Right cardiac atrium (tissue), 5 donors: Measurements from ENCODE around the gene PCYT2. TPM values are rescaled to one million over a fixed set of nuclear protein-coding genes. Genes with fewer than 3 reads are reported as not detected.
"Not testable (repeated sequence)": the region's sequence is repeated elsewhere in the genome, so short reads cannot be mapped to it uniquely, and the experiment has no call there.

ENCODE experiments used
- ATAC-seq, 2 donors: fragments of 200-7000 bp; cut with Tn5 transposase; one replicate each; pipeline versions ENCODE4 v1.8.0 to v1.9.1; 2020; ENCODE audit warnings: moderate library complexity in 2 of 2, mild to moderate bottlenecking in 1 of 2
- DNase-seq, 3 donors: peaks; one replicate each; pipeline ENCODE4 v3.0.0-alpha.2; 2020
- H3K27ac ChIP-seq: one replicate; pipeline ENCODE4 v1.5.1; 2013; ENCODE audit warnings: mild to moderate bottlenecking, low read length, control low read depth, moderate library complexity
- H3K27me3 ChIP-seq: one replicate; pipeline ENCODE4 v1.6.1; 2013; ENCODE audit not compliant: control insufficient read depth, insufficient read depth
- H3K4me1 ChIP-seq: one replicate; pipeline ENCODE4 v1.6.1; 2013; ENCODE audit warnings: low read length; ENCODE audit not compliant: control insufficient read depth, insufficient read depth
- H3K4me3 ChIP-seq: one replicate; pipeline ENCODE4 v1.5.1; 2013; ENCODE audit warnings: low read length, control low read depth
- H3K9me3 ChIP-seq: one replicate; pipeline ENCODE4 v1.6.1; 2013; ENCODE audit warnings: low read length; ENCODE audit not compliant: control insufficient read depth
- WGBS: extraction: QIAGEN DNeasy Blood & Tissue Kit; methylation state at CpG from one replicate; pipeline ENCODE4 v1.1.7; 2013; 5-methylcytosine and 5-hydroxymethylcytosine counted together
- intact Hi-C, 4 donors: fragments of 100-400 bp; cut with DNase I; formaldehyde crosslinking; loops; one replicate each; pipeline versions ENCODE4 v1.11.0 to v1.14.0; 2022 to 2023
- polyA plus RNA-seq: library from polyadenylated mRNA; stranded (reverse); fragments of 200-250 nt; gene quantifications from one replicate; pipeline ENCODE4 v1.2.3, GENCODE V29; 2013
- total RNA-seq, 4 donors: library from RNA; stranded (reverse); fragmentation: NEBNext Ultra II Directional; extraction: Animal tissue kit (Norgen Biotek cat#: 25700); gene quantifications; one replicate each; pipeline ENCODE4 v1.2.1, GENCODE V29; 2021
- donor health status: healthy with polysubstance abuse.
- donor health status: DM: no; HTN: yes; CAD: no.
- donor health status: DM: no; HTN: no; CAD: no.
- donor health status: DM: no; HTN: yes; CAD: no; lungs with severe emphysema.
- donor health status: DM: yes; HTN: yes; CAD: no.

The PCYT2 gene
- total and polyA plus RNA-seq, 5 donors, result 16.7 to 28.5 (median 18.7) TPM

- Histone ChIP-seq H3K27me3 (no peaks in the 10 kb centered on the region), H3K4me1 (peaks cover 22% of the 10 kb centered on the region), H3K4me3 (no peak overlapping the region), H3K27ac (peak overlapping the region; percentile 52), H3K9me3 (no peaks in the 10 kb centered on the region)
- WGBS, result 61% methylated on average over 10 of the region's 10 CpGs
- ATAC-seq (no peak), DNase-seq (no peak)
- intact Hi-C loops, result no loop called here
Observed at GRCh38 chr17:81925860-81926450, 14.8 kb upstream of the PCYT2 start.

GRCh38 chr17:81924557-81925532 is 13.6 kb upstream of the PCYT2 start:
- ATAC-seq (no peak), DNase-seq (peak in 1 of 3 donors; percentile 49)
- H3K27me3 ChIP-seq, result no peaks in the 10 kb centered on the region
- no peaks in the 10 kb centered on the region for H3K9me3 ChIP-seq
- intact Hi-C loops, result no loop called here
- peaks cover 22% of the 10 kb centered on the region for H3K4me1 ChIP-seq
- no peak overlapping the region for H3K4me3 ChIP-seq
- H3K27ac ChIP-seq, result no peak overlapping the region
- WGBS, result 64% methylated on average over 21 of the region's 21 CpGs

GRCh38 chr17:81923302-81924260 is 12.4 kb upstream of the PCYT2 start:
- DNase-seq (peak; percentile 79 to 92 (median 89)), ATAC-seq (peak; percentile 32 to 37)
- intact Hi-C loops, result no loop called here
- Histone ChIP-seq H3K27ac (peak overlapping the region; percentile 46), H3K4me3 (no peak overlapping the region), H3K27me3 (no peaks in the 10 kb centered on the region), H3K4me1 (peaks cover 22% of the 10 kb centered on the region), H3K9me3 (no peaks in the 10 kb centered on the region)
- 29% methylated on average over 32 of the region's 32 CpGs for WGBS

- no peak for ATAC-seq
Observed at GRCh38 chr17:81922566-81923301, 11.5 kb upstream of the PCYT2 start.

GRCh38 chr17:81921996-81922565 is 10.9 kb upstream of the PCYT2 start:
- no peaks in the 10 kb centered on the region for H3K9me3 ChIP-seq
- no peak overlapping the region for H3K27ac ChIP-seq
- no peak overlapping the region for H3K4me3 ChIP-seq
- peaks cover 22% of the 10 kb centered on the region for H3K4me1 ChIP-seq
- intact Hi-C loops, result no loop called here
- no peaks in the 10 kb centered on the region for H3K27me3 ChIP-seq
- DNase-seq (peak in 1 of 3 donors; percentile 44), ATAC-seq (no peak)
- WGBS, result 93% methylated on average over 23 of the region's 23 CpGs

More at GRCh38 chr17:81922566-81923301, 11.5 kb upstream of the PCYT2 start:
- H3K9me3 ChIP-seq, result no peaks in the 10 kb centered on the region
- intact Hi-C loops, result no loop called here
- no peak overlapping the region for H3K27ac ChIP-seq
- no peak overlapping the region for H3K4me3 ChIP-seq
- peaks cover 22% of the 10 kb centered on the region for H3K4me1 ChIP-seq
- DNase-seq, result no peak
- 89% methylated on average over 58 of the region's 58 CpGs for WGBS
- no peaks in the 10 kb centered on the region for H3K27me3 ChIP-seq

- intact Hi-C loops, result no loop called here
- no peak for ATAC-seq
- H3K27me3 ChIP-seq, result no peaks in the 10 kb centered on the region
- no peak overlapping the region for H3K4me3 ChIP-seq
- H3K27ac ChIP-seq, result no peak overlapping the region
- DNase-seq, result no peak
- H3K4me1 ChIP-seq, result peaks cover 25% of the 10 kb centered on the region
- no peaks in the 10 kb centered on the region for H3K9me3 ChIP-seq
- 84% methylated on average over 3 of the region's 3 CpGs for WGBS
Observed at GRCh38 chr17:81921537-81921862, 10.3 kb upstream of the PCYT2 start.

- no peak overlapping the region for H3K4me3 ChIP-seq
- H3K9me3 ChIP-seq, result no peaks in the 10 kb centered on the region
- no peak for DNase-seq
Observed at GRCh38 chr17:81920612-81921536, 9.7 kb upstream of the PCYT2 start.

GRCh38 chr17:81918832-81919545 is 7.8 kb upstream of the PCYT2 start:
- Histone ChIP-seq H3K4me3 (no peak overlapping the region), H3K9me3 (no peaks in the 10 kb centered on the region), H3K27ac (no peak overlapping the region), H3K27me3 (no peaks in the 10 kb centered on the region), H3K4me1 (peaks cover 13% of the 10 kb centered on the region)
- no peak for DNase-seq
- ATAC-seq, result no peak
- intact Hi-C loops, result no loop called here
- 79% methylated on average over 15 of the region's 15 CpGs for WGBS

More at GRCh38 chr17:81920612-81921536, 9.7 kb upstream of the PCYT2 start:
- Histone ChIP-seq H3K27ac (no peak overlapping the region), H3K27me3 (no peaks in the 10 kb centered on the region), H3K4me1 (peaks cover 22% of the 10 kb centered on the region)
- WGBS, result 82% methylated on average over 33 of the region's 33 CpGs
- intact Hi-C loops, result no loop called here
- no peak for ATAC-seq

- H3K27ac ChIP-seq, H3K9me3 ChIP-seq, intact Hi-C loops, H3K4me1 ChIP-seq, H3K27me3 ChIP-seq, DNase-seq: not testable (repeated sequence)
- ATAC-seq, result peak; percentile 7 to 11
- WGBS, result 37% methylated on average over 9 of the region's 9 CpGs
- peak overlapping the region; percentile 75 for H3K4me3 ChIP-seq
Observed at GRCh38 chr17:81918333-81918669, 7.1 kb upstream of the PCYT2 start.
